Subcutaneous adipose tissue (tissue), 4 donors: Measurements from ENCODE around the gene TOP1. TPM values are rescaled to one million over a fixed set of nuclear protein-coding genes. Genes with fewer than 3 reads are reported as not detected.

Experiments
- CTCF ChIP-seq: fragments of 450-650 bp; IDR thresholded peaks from one replicate; pipeline ENCODE4 v1.5.1; 2016; ENCODE audit warnings: low read depth, mild to moderate bottlenecking, control low read depth, antibody characterized with exemption, moderate library complexity
- total RNA-seq, 4 donors: library from RNA; depleted of rRNA; stranded (reverse); fragments of >200 nt; gene quantifications; one replicate each; pipeline ENCODE4 v1.1.0, GENCODE V29; 2016

Gene TOP1
- total RNA-seq, 4 donors from 2014 or later, result 24.6 to 59.2 (median 31.7) TPM

GRCh38 chr20:41135888-41136679 is 107.5 kb downstream of the TOP1 start:
- TF ChIP-seq CTCF, result no peak

- TF ChIP-seq CTCF, result no peak
Measured at GRCh38 chr20:41136680-41137613, 108.3 kb downstream of the TOP1 start, which contains the start of gene PLCG1. TSS of gene PLCG1 (plus strand) at chr20:41137543. CDS start at chr20:41137642, 99 bp downstream.

- TF ChIP-seq CTCF, result no peak
Measured at GRCh38 chr20:41137614-41138474, 109.2 kb downstream of the TOP1 start.

GRCh38 chr20:41138475-41139226 is 110.0 kb downstream of the TOP1 start:
- no peak for TF ChIP-seq CTCF

GRCh38 chr20:41139227-41140093 is 110.8 kb downstream of the TOP1 start:
- TF ChIP-seq CTCF, result no peak
